Keratinocyte (primary cell): ENCODE measurements around the gene USH2A. TPM values are rescaled to one million over a fixed set of nuclear protein-coding genes. Genes with fewer than 3 reads are reported as not detected.

Experiments used
- DNase-seq: peaks from one replicate; pipeline ENCODE4 v3.0.0-alpha.2; 2011; ENCODE audit warnings: low read depth, missing footprints, low spot score
- FAIRE-seq: peaks from 2 replicates; lab custom pipeline; 2011; peaks lifted over from hg19 to GRCh38; lab: Jason Lieb, UNC
- H2AFZ ChIP-seq: 2 replicates; pipeline ENCODE4 v1.6.0; 2012; ENCODE audit warnings: low read length, control low read depth, inconsistent platforms; ENCODE audit not compliant: control insufficient read depth
- H3K27ac ChIP-seq: 2 replicates; pipeline ENCODE4 v1.5.1; 2011; ENCODE audit warnings: low read length; ENCODE audit not compliant: control insufficient read depth, insufficient read depth
- H3K27me3 ChIP-seq: 3 replicates; pipeline ENCODE4 v1.6.0; 2011; ENCODE audit warnings: low read length; ENCODE audit not compliant: control insufficient read depth, insufficient read depth; ENCODE audit errors: extremely low read depth
- H3K36me3 ChIP-seq, 2 experiments: 2 replicates in 1 of 2; 3 replicates in 1 of 2; pipeline ENCODE4 v1.5.1; 2011; ENCODE audit warnings: low read length in 2 of 2, mild to moderate bottlenecking in 1 of 2; ENCODE audit not compliant: control insufficient read depth in 2 of 2, insufficient read depth in 2 of 2; ENCODE audit errors: extremely low read depth in 1 of 2
- H3K4me1 ChIP-seq: 3 replicates; pipeline ENCODE4 v1.5.1; 2011; ENCODE audit warnings: low read length; ENCODE audit not compliant: control insufficient read depth, insufficient read depth; ENCODE audit errors: extremely low read depth
- H3K4me2 ChIP-seq: 3 replicates; pipeline ENCODE4 v1.6.0; 2011; ENCODE audit warnings: low read depth, low read length; ENCODE audit not compliant: control insufficient read depth, insufficient read depth; ENCODE audit errors: extremely low read depth
- H3K4me3 ChIP-seq, 3 experiments: fragments of 200-600 bp in 1 of 3; sonication (generic) in 1 of 3; 2 replicates in 2 of 3; 3 replicates in 1 of 3; pipeline ENCODE4 v1.5.1; 2011 to 2016; ENCODE audit warnings: low read length in 3 of 3, mild to moderate bottlenecking in 3 of 3, control low read depth in 2 of 3, inconsistent platforms in 1 of 3, low read depth in 1 of 3, mixed read lengths in 1 of 3, mixed run types in 1 of 3, moderate library complexity in 1 of 3; ENCODE audit not compliant: control insufficient read depth in 2 of 3, insufficient read depth in 2 of 3; ENCODE audit errors: extremely low read depth in 1 of 3
- H3K79me2 ChIP-seq: 2 replicates; pipeline ENCODE4 v1.6.0; 2012; ENCODE audit warnings: low read length; ENCODE audit not compliant: control insufficient read depth, insufficient read depth
- H3K9ac ChIP-seq: 3 replicates; pipeline ENCODE4 v1.6.0; 2011; ENCODE audit warnings: low read length; ENCODE audit not compliant: control insufficient read depth, insufficient read depth; ENCODE audit errors: extremely low read depth
- H3K9me1 ChIP-seq: 3 replicates; pipeline ENCODE4 v1.6.0; 2011; ENCODE audit warnings: low read length; ENCODE audit not compliant: control insufficient read depth, insufficient read depth; ENCODE audit errors: extremely low read depth
- H3K9me3 ChIP-seq: 2 replicates; pipeline ENCODE4 v1.5.1; 2012; ENCODE audit warnings: low read depth, low read length; ENCODE audit not compliant: control insufficient read depth
- H4K20me1 ChIP-seq: 3 replicates; pipeline ENCODE4 v1.6.0; 2011; ENCODE audit warnings: low read length; ENCODE audit not compliant: control insufficient read depth, insufficient read depth; ENCODE audit errors: extremely low read depth
- EZH2 ChIP-seq: IDR thresholded peaks from one replicate; pipeline ENCODE4 v1.6.1; 2012; ENCODE audit warnings: inconsistent platforms, mild to moderate bottlenecking, low read length, moderate library complexity
- dilution Hi-C: fragments of 300-500 bp; cut with MboI; formaldehyde crosslinking; loops from one replicate; pipeline ENCODE4 v1.7.0; 2020; ENCODE audit warnings: low sequenced_read_pairs; ENCODE audit not compliant: extremely low pct_ligation_motif_present
- polyA plus RNA-seq, 5 experiments: library from polyadenylated mRNA; depleted of rRNA in 3 of 5; stranded (reverse) in 3 of 5; stranded (forward) in 1 of 5; unstranded in 1 of 5; fragments of >200 nt; gene quantifications; 1 replicate in 1 of 5; 2 replicates in 3 of 5; 3 replicates in 1 of 5; pipeline versions ENCODE4 v1.2.1 to v1.2.3, GENCODE V29; 2011 to 2012; ENCODE audit warnings: missing spikeins in 2 of 5, low read depth in 1 of 5, low replicate concordance in 1 of 5
- TF ChIP-seq, protein P1 (sequence below), 3 experiments: IDR thresholded peaks in 1 of 3; conservative IDR thresholded peaks in 1 of 3; optimal IDR thresholded peaks in 1 of 3; 2 replicates in 2 of 3; 3 replicates in 1 of 3; pipeline versions ENCODE3 to v1.5.1; 2011; ENCODE audit warnings: low read length in 3 of 3, mild to moderate bottlenecking in 3 of 3, moderate library complexity in 2 of 3, control low read depth in 1 of 3, inconsistent platforms in 1 of 3; ENCODE audit not compliant: insufficient read depth in 2 of 3; ENCODE audit errors: extremely low read depth in 1 of 3

USH2A gene
- polyA plus RNA-seq, 1 donor (not counting 4 experiments of a cell fraction or from before 2014, with no cell fraction given): not detected

DNA sequence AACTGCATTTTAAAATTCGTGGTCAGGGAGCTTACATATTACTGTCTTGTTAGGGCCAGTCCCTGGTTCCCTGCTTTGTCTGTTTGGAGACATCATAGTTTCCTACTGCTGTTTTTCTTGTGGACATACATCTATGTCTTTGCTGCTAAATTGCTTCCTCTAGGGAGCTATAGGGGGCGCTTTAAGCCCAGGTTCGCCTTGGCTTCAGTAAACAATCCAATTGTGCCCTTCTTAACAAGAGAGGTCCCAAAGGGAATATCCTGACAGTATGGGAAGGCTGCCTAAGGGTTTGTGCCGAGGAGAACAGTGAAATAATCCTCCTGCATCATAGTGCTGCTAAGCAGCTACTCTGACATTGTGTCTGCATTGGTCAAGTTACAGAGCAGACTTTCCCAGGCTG lies 112.5 kb downstream of the USH2A start:
- no peak overlapping the region for H3K4me2 ChIP-seq
- no peak overlapping the region for H3K27ac ChIP-seq
- peak; percentile 51 for FAIRE-seq
- dilution Hi-C loops: no loop called here
- no peaks in the 10 kb centered on the region for H3K9me3 ChIP-seq
- no peak overlapping the region for H3K9ac ChIP-seq
- no peaks in the 10 kb centered on the region for H3K27me3 ChIP-seq
- no peaks in the 10 kb centered on the region for H3K36me3 ChIP-seq
- H4K20me1 ChIP-seq: no peaks in the 10 kb centered on the region
- H3K79me2 ChIP-seq: no peaks in the 10 kb centered on the region
- H3K4me1 ChIP-seq: peaks cover 8% of the 10 kb centered on the region
- no peak for TF ChIP-seq EZH2
- TF ChIP-seq, protein P1, sequence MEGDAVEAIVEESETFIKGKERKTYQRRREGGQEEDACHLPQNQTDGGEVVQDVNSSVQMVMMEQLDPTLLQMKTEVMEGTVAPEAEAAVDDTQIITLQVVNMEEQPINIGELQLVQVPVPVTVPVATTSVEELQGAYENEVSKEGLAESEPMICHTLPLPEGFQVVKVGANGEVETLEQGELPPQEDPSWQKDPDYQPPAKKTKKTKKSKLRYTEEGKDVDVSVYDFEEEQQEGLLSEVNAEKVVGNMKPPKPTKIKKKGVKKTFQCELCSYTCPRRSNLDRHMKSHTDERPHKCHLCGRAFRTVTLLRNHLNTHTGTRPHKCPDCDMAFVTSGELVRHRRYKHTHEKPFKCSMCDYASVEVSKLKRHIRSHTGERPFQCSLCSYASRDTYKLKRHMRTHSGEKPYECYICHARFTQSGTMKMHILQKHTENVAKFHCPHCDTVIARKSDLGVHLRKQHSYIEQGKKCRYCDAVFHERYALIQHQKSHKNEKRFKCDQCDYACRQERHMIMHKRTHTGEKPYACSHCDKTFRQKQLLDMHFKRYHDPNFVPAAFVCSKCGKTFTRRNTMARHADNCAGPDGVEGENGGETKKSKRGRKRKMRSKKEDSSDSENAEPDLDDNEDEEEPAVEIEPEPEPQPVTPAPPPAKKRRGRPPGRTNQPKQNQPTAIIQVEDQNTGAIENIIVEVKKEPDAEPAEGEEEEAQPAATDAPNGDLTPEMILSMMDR (optimal IDR thresholded peaks at IDR 0.05 in 1 of 3, IDR thresholded peaks at IDR 0.05 in 1 of 3, conservative IDR thresholded peaks at IDR 0.05 in 1 of 3; ENCODE audit: extremely low read depth in 1 of 3, insufficient read depth in 2 of 3, low read length in 3 of 3): peak; percentile 64 to 79 (median 69)
- no peak overlapping the region for H3K4me3 ChIP-seq
- no peak overlapping the region for H2AFZ ChIP-seq
- peak; percentile 19 for DNase-seq
- H3K9me1 ChIP-seq: no peaks in the 10 kb centered on the region

DNA sequence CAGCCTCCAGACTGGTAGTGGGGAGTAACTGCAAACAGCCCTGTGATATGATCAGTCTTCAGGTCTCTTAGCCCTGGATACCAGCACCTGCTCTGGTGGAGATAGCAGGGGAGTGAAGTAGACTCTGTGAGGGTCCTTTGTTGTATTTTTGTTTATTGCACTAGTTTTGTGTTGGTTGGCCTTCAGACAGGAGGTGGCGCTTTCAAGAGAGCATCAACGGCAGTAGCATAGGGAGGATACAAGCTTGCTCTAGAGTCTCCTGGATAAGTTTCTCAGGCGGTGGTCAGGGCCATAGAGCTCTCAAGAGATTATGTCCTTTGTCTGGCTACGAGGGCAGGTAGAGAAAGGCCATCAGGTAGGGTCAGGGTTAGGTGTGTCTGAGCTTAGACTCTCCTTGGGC lies 116.4 kb downstream of the USH2A start:
- no peak overlapping the region for H3K9ac ChIP-seq
- dilution Hi-C loops: no loop called here
- no peaks in the 10 kb centered on the region for H3K9me1 ChIP-seq
- no peak for DNase-seq
- no peak overlapping the region for H2AFZ ChIP-seq
- no peaks in the 10 kb centered on the region for H3K9me3 ChIP-seq
- no peaks in the 10 kb centered on the region for H3K36me3 ChIP-seq
- no peaks in the 10 kb centered on the region for H3K27me3 ChIP-seq
- no peak overlapping the region for H3K27ac ChIP-seq
- no peaks in the 10 kb centered on the region for H3K79me2 ChIP-seq
- no peak overlapping the region for H3K4me2 ChIP-seq
- no peak for FAIRE-seq
- TF ChIP-seq EZH2: no peak
- TF ChIP-seq, protein P1 (optimal IDR thresholded peaks at IDR 0.05 in 1 of 3, IDR thresholded peaks at IDR 0.05 in 1 of 3, conservative IDR thresholded peaks at IDR 0.05 in 1 of 3; ENCODE audit: extremely low read depth in 1 of 3, insufficient read depth in 2 of 3, low read length in 3 of 3): no peak
- no peaks in the 10 kb centered on the region for H3K4me1 ChIP-seq
- H3K4me3 ChIP-seq: no peak overlapping the region
- no peaks in the 10 kb centered on the region for H4K20me1 ChIP-seq
